Cardiac muscle cell (in vitro differentiated cells and primary cell): Measurements from ENCODE around the gene TFPI2. TPM values are rescaled to one million over a fixed set of nuclear protein-coding genes. Genes with fewer than 3 reads are reported as not detected.

Experiments
- DNase-seq, 2 donors: peaks; one replicate each; pipeline versions ENCODE4 v3.0.0 to v3.0.0-alpha.2; 2010 to 2017; ENCODE audit warnings: low read depth in 1 of 2, low spot score in 1 of 2
- H3K27ac ChIP-seq: fragments of 200-600 bp; sonication (generic); 2 replicates; pipeline ENCODE4 v1.5.1; 2016
- H3K27me3 ChIP-seq: fragments of 200-600 bp; sonication (generic); 2 replicates; pipeline ENCODE4 v1.6.0; 2016; ENCODE audit warnings: control low read depth
- H3K36me3 ChIP-seq: fragments of 200-600 bp; sonication (generic); 2 replicates; pipeline ENCODE4 v1.5.1; 2016; ENCODE audit warnings: control low read depth
- H3K4me1 ChIP-seq: fragments of 200-600 bp; sonication (generic); 2 replicates; pipeline ENCODE4 v1.8.1; 2017; ENCODE audit warnings: low read depth, mild to moderate bottlenecking, mixed run types
- H3K4me3 ChIP-seq: fragments of 200-600 bp; sonication (generic); 2 replicates; pipeline ENCODE4 v1.5.1; 2016; ENCODE audit warnings: mild to moderate bottlenecking
- H3K9me3 ChIP-seq: fragments of 200-600 bp; sonication (generic); 2 replicates; pipeline ENCODE4 v1.5.1; 2017; ENCODE audit warnings: low read depth, mild to moderate bottlenecking, control low read depth
- polyA plus RNA-seq: library from polyadenylated mRNA; unstranded; fragments of >200 nt; fragmentation: Nextera tagmentation; extraction: Ambion mirVana; gene quantifications from 2 replicates; pipeline ENCODE4 v1.2.1, GENCODE V29; 2016
- total RNA-seq: library from RNA; depleted of rRNA; stranded (reverse); fragments of >200 nt; gene quantifications from 2 replicates; pipeline ENCODE4 v1.2.3, GENCODE V29; 2016
- TF ChIP-seq, protein P1 (sequence below): IDR thresholded peaks from 2 replicates; pipeline ENCODE4 v1.5.1; 2012; ENCODE audit warnings: low read depth, mild to moderate bottlenecking, low read length

TFPI2 gene
- total and polyA plus RNA-seq, 2 experiments from 2014 or later: 20.1 to 20.8 TPM

DNA sequence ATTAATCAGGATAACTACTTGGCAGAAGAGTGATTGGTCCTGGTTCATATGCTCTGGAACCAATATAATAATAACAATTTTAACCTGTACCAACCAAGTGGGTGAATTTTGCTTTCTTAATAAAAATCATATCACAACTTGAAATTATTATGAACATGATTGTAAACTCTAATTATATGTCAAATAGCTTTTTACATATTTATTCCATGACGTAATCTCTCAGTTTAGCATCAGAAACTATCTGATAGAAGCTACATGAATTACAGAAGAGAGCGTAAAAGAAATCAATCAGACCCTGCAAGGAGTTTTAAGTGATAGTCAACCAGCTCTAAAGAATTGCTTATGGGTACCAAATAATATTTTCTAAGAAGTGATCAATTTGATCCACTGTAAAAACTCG lies 41.1 kb upstream of the TFPI2 start:
- no peak for DNase-seq
- Histone ChIP-seq H3K27ac (no peak overlapping the region), H3K27me3 (no peaks in the 10 kb centered on the region), H3K36me3 (no peaks in the 10 kb centered on the region), H3K9me3 (no peaks in the 10 kb centered on the region), H3K4me1 (peaks cover 13% of the 10 kb centered on the region), H3K4me3 (no peak overlapping the region)
- TF ChIP-seq, protein P1, sequence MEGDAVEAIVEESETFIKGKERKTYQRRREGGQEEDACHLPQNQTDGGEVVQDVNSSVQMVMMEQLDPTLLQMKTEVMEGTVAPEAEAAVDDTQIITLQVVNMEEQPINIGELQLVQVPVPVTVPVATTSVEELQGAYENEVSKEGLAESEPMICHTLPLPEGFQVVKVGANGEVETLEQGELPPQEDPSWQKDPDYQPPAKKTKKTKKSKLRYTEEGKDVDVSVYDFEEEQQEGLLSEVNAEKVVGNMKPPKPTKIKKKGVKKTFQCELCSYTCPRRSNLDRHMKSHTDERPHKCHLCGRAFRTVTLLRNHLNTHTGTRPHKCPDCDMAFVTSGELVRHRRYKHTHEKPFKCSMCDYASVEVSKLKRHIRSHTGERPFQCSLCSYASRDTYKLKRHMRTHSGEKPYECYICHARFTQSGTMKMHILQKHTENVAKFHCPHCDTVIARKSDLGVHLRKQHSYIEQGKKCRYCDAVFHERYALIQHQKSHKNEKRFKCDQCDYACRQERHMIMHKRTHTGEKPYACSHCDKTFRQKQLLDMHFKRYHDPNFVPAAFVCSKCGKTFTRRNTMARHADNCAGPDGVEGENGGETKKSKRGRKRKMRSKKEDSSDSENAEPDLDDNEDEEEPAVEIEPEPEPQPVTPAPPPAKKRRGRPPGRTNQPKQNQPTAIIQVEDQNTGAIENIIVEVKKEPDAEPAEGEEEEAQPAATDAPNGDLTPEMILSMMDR: no peak

DNA sequence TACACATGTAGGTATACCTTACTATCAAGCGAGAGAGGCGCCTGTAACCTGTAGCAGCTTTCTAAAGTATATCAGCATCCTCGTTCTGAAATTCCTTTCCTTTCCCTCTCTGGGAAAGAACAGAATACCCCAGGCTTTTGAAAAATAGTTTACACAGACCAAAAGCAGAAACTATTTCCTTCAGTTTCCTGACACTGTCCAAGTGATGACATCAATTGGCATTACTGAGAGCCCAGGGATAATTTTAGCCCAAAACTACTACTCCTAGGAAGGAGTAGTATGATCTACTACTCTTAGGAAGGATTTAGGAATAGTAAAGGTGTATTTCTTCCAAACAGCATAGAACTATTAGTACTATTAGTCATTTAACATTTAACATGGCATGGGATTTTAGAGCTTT lies 37.0 kb upstream of the TFPI2 start:
- Histone ChIP-seq H3K27ac (peak overlapping the region; percentile 48), H3K4me1 (peaks cover 24% of the 10 kb centered on the region), H3K4me3 (no peak overlapping the region), H3K27me3 (no peaks in the 10 kb centered on the region), H3K36me3 (no peaks in the 10 kb centered on the region), H3K9me3 (no peaks in the 10 kb centered on the region)
- peak in 1 of 2 donors; percentile 19 for DNase-seq
- TF ChIP-seq, protein P1: no peak

DNA sequence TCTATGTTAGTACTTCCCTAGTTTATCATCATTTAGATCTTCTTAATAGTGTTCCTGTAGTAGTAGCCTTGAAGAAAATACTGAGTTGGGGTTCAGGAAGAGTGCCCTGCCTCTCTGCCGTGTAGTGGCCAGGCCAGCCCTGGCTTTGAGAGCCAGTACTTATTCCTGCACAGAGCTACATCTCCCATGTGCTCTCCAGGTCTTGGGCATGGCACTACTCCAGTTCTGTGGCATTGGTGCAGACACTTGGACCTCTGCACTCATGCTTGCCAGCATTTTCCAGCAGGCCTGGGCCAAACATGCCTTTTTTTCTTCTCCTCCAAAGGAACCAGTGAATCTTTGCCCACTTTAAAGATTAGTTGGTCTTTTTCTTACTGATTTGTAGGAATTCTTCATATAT lies 36.2 kb upstream of the TFPI2 start:
- no peak for DNase-seq
- Histone ChIP-seq H3K9me3 (no peaks in the 10 kb centered on the region), H3K4me1 (peaks cover 28% of the 10 kb centered on the region), H3K36me3 (no peaks in the 10 kb centered on the region), H3K27me3 (no peaks in the 10 kb centered on the region), H3K4me3 (no peak overlapping the region), H3K27ac (peak overlapping the region; percentile 48)
- TF ChIP-seq, protein P1: no peak

DNA sequence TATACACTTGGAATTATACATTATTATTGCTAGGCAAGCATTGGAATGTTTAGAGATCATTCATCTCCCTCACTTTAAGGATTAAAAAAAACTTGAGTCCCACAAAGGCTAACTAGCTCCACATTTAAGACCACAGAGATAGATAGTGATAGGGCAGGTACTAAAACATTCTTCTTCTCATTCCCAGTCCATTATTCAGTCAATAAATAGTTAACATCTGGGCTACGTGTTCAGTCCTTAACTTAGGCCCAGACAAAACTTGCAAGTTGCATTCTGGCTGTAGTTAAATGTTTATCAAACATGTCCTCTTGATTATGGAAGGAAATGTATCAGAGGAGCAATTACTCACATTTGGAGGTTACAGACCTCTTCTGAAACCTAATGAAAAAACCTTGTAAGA lies 33.4 kb upstream of the TFPI2 start:
- Histone ChIP-seq H3K36me3 (no peaks in the 10 kb centered on the region), H3K4me3 (no peak overlapping the region), H3K27ac (no peak overlapping the region), H3K27me3 (no peaks in the 10 kb centered on the region), H3K9me3 (no peaks in the 10 kb centered on the region), H3K4me1 (peaks cover 28% of the 10 kb centered on the region)
- no peak for DNase-seq
- TF ChIP-seq, protein P1: no peak

DNA sequence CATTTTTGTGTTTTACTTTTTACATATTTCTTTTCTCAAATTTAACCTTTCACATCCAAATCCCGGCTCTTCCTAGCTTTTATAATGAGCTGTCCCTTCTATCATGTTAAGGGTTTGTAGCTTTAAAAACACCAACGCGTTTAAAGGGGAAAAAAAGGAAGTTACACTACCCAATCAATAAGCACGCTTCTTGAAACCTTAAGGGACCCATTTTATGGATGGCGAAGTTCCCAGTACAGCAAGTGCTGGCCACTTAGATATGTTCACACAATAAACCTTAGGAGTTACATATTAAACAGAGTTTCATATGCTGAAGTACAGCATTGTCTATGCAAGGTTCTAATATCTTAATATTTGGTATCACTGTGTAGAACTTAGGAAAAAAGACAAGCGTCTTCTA lies 32.7 kb upstream of the TFPI2 start:
- H3K27ac ChIP-seq: no peak overlapping the region
- peak in 1 of 2 donors; percentile 46 for DNase-seq
- no peaks in the 10 kb centered on the region for H3K9me3 ChIP-seq
- H3K36me3 ChIP-seq: no peaks in the 10 kb centered on the region
- H3K4me3 ChIP-seq: peak overlapping the region; percentile 35
- peaks cover 28% of the 10 kb centered on the region for H3K4me1 ChIP-seq
- H3K27me3 ChIP-seq: no peaks in the 10 kb centered on the region
- TF ChIP-seq, protein P1: no peak
